Retinal pigment epithelial cell (primary cell): Measurements from ENCODE around the gene TMPRSS13.

Source experiments
- DNase-seq: peaks from one replicate; pipeline ENCODE4 v3.0.0-alpha.2; 2010; ENCODE audit warnings: low read depth
- H3K4me3 ChIP-seq: 2 replicates; pipeline ENCODE4 v1.5.1; 2011; ENCODE audit warnings: mild to moderate bottlenecking, low read length, control low read depth, moderate library complexity
- CTCF ChIP-seq: conservative IDR thresholded peaks from 2 replicates; pipeline ENCODE4 v1.5.1; 2011; ENCODE audit warnings: low read depth, low read length, control low read depth, inconsistent platforms

The TMPRSS13 gene

GRCh38 chr11:117916956-117917355, 12.2 kb downstream of the TMPRSS13 start:
- TF ChIP-seq CTCF, result no peak
- no peak overlapping the region for H3K4me3 ChIP-seq
- no peak for DNase-seq

- DNase-seq, result no peak
- no peak overlapping the region for H3K4me3 ChIP-seq
- no peak for TF ChIP-seq CTCF
These were observed 13.4 kb downstream of the TMPRSS13 start for GRCh38 chr11:117915672-117916235.

GRCh38 chr11:117914991-117915618, 14.1 kb downstream of the TMPRSS13 start:
- no peak overlapping the region for H3K4me3 ChIP-seq
- TF ChIP-seq CTCF, result no peak
- DNase-seq, result no peak

- no peak for TF ChIP-seq CTCF
- DNase-seq, result no peak
- no peak overlapping the region for H3K4me3 ChIP-seq
These were observed 14.8 kb downstream of the TMPRSS13 start for GRCh38 chr11:117914398-117914761.

GRCh38 chr11:117913736-117914397, 15.3 kb downstream of the TMPRSS13 start:
- no peak for DNase-seq
- no peak for TF ChIP-seq CTCF
- H3K4me3 ChIP-seq, result no peak overlapping the region

GRCh38 chr11:117912497-117912896, 16.7 kb downstream of the TMPRSS13 start:
- DNase-seq, result no peak
- no peak for TF ChIP-seq CTCF

GRCh38 chr11:117911694-117912093, 17.5 kb downstream of the TMPRSS13 start:
- no peak for DNase-seq
- no peak overlapping the region for H3K4me3 ChIP-seq
- TF ChIP-seq CTCF, result no peak

More at GRCh38 chr11:117912497-117912896, 16.7 kb downstream of the TMPRSS13 start:
- no peak overlapping the region for H3K4me3 ChIP-seq
